ENCODE results near the gene CRNN. TPM values are rescaled to one million over a fixed set of nuclear protein-coding genes. Genes with fewer than 3 reads are reported as not detected.

CRNN gene
- polyA plus RNA-seq, 2 of the 4 experiments (the other 2 are of a cell fraction), result not detected

- TF ChIP-seq RFX5 (IDR thresholded peaks at IDR 0.05), result no peak
Measured at GRCh38 chr1:152374451-152374850, 39.6 kb downstream of the CRNN start (continued).

GRCh38 chr1:152372672-152373071 is 41.4 kb downstream of the CRNN start:
- Histone ChIP-seq H3K27ac (no peak overlapping the region), H3K4me3 (no peak overlapping the region), H3K9me3 (peaks cover 3% of the 10 kb centered on the region; the same call in 1 of the 3 replicates), H3K4me1 (no peaks in the 10 kb centered on the region), H3K4me2 (no peak overlapping the region)
- no peak for FAIRE-seq
- no peak for DNase-seq (ENCODE audit: low read depth in 1 of 2, low spot score in 1 of 2)
- WGBS (ENCODE audit: missing lambda C conversion rate), result 0% methylated on average over 1 of the region's 1 CpG
- CTCF ChIA-PET, result no interaction called here
- TF ChIP-seq REST (IDR thresholded peaks at IDR 0.05) (no peak), CHD2 (IDR thresholded peaks at IDR 0.05; ENCODE audit: low read length, partially characterized antibody) (no peak), RAD21 (conservative IDR thresholded peaks at IDR 0.05 in 1 of 2, IDR thresholded peaks at IDR 0.05 in 1 of 2) (no peak), KDM1A (IDR thresholded peaks at IDR 0.05; ENCODE audit: low read depth) (no peak), E2F6 (IDR thresholded peaks at IDR 0.05; ENCODE audit: borderline replicate concordance, low read depth) (no peak), RCOR1 (IDR thresholded peaks at IDR 0.05; ENCODE audit: low read depth, low read length) (no peak), ZFP36 (IDR thresholded peaks at IDR 0.05; ENCODE audit: borderline replicate concordance, partially characterized antibody) (no peak), EHF (CRISPR knock-in tag; IDR thresholded peaks at IDR 0.05) (no peak), RARB (CRISPR knock-in tag; IDR thresholded peaks at IDR 0.05) (no peak), MAX (IDR thresholded peaks at IDR 0.05) (no peak)
- POLR2A ChIA-PET, result no interaction called here
- no peak for ATAC-seq

- Histone ChIP-seq H3K4me1 (no peaks in the 10 kb centered on the region), H3K4me3 (no peak overlapping the region), H3K9me3 (peaks cover 3% of the 10 kb centered on the region; the same call in 1 of the 3 replicates), H3K27ac (no peak overlapping the region), H3K4me2 (no peak overlapping the region)
- 0% methylated on average over 1 of the region's 1 CpG for WGBS (ENCODE audit: missing lambda C conversion rate)
- CTCF ChIA-PET, result no interaction called here
- DNase-seq (ENCODE audit: low read depth in 1 of 2, low spot score in 1 of 2) (no peak), ATAC-seq (no peak), FAIRE-seq (no peak)
- POLR2A ChIA-PET, result no interaction called here
- TF ChIP-seq ELK1 (IDR thresholded peaks at IDR 0.05; ENCODE audit: low read depth, low read length) (no peak), HEYL (CRISPR knock-in tag; IDR thresholded peaks at IDR 0.05) (no peak), EHF (CRISPR knock-in tag; IDR thresholded peaks at IDR 0.05) (no peak), BCL3 (IDR thresholded peaks at IDR 0.05) (no peak), TP53 (CRISPR knock-in tag; IDR thresholded peaks at IDR 0.05) (no peak), FOXS1 (CRISPR knock-in tag; IDR thresholded peaks at IDR 0.05) (no peak), HDAC2 (IDR thresholded peaks at IDR 0.05) (no peak), MAX (IDR thresholded peaks at IDR 0.05) (no peak), HOXB5 (CRISPR knock-in tag; IDR thresholded peaks at IDR 0.05) (no peak), FOSL2 (IDR thresholded peaks at IDR 0.05) (no peak), FOSL2 (CRISPR knock-in tag; IDR thresholded peaks at IDR 0.05) (no peak), ZFP36 (IDR thresholded peaks at IDR 0.05; ENCODE audit: borderline replicate concordance, partially characterized antibody) (no peak), CTCF (IDR thresholded peaks at IDR 0.05) (no peak)
Measured at GRCh38 chr1:152367436-152367835, 46.6 kb downstream of the CRNN start.

All from A549 (cell line).